CD4-positive, alpha-beta T cell treated with Interferon alpha-2 for 1 hour (primary cell): ENCODE data around the gene PARD3.

Experiments used
- DNase-seq, 2 donors: peaks; one replicate each; pipeline ENCODE4 v3.0.0-alpha.2; 2020 to 2022

The PARD3 gene

DNA sequence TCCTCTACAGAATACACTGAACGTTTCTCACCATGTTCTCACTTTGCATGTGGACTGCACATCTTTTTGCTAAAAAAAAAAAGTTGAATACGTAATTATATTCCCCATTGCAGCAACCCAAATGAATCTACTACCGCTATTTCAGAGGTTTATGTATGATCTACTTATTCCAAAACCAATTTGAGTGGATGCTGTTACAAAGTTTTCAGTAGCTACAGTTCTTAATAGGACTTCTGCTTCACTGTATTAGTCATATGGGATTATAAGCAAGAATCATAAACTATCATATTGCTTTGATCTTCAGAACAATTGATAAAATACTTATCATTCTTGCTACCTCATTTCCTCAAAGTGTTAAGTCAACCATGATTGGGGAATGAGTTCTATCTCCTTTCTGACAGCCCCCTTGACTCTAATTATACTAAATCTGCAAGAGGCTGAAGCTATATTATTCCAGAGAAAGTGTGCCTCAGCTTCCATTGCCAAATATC lies 257.0 kb downstream of the PARD3 start:
- no peak for DNase-seq

- DNase-seq = no peak
These were observed 257.9 kb downstream of the PARD3 start for GRCh38 chr10:34557173-34557572.

GRCh38 chr10:34555653-34556052 lies 259.4 kb downstream of the PARD3 start:
- DNase-seq = no peak

DNA sequence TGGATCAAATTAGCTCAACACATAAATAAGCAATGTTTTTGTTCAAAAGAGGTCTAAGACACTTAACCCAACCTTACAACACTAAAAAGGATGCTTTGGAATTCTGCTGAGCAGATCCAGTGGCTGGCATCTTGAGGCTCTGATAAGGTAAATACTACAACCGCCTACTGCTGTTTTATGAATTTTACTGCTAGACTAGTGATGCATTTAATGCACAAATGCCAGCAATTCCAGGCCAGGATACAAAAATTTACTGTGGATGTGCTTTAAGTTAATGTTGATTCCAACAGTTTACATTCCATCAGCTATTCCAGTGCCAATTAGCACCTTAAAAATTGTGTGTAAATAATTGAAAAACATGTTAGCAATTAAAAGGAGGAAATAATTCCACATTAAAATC lies 261.3 kb downstream of the PARD3 start:
- DNase-seq = no peak

- DNase-seq = no peak
These were observed 263.8 kb downstream of the PARD3 start for GRCh38 chr10:34551295-34551694.

DNA sequence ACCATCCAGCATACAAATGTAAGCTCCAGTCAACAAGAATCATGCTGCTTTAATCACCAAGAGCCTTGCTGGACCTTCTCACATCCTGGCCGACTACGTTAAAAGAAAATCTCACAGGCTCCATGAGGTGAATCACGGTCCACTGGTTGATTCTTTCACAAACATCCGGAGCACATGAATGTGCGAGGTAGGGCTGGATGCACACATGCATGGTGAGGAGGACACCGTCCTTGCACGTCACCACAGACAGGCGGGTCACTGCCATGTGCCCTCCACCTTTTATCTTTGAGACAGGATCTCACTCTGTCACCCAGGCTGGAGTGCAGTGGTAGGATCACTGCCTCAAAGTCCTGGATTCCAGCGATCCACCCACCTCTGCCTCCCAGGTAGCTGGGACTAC lies 265.1 kb downstream of the PARD3 start:
- DNase-seq = no peak

- no peak for DNase-seq
These were observed 266.1 kb downstream of the PARD3 start for GRCh38 chr10:34549001-34549400.

- DNase-seq = no peak
These were observed 266.6 kb downstream of the PARD3 start for GRCh38 chr10:34548466-34548865.

GRCh38 chr10:34547695-34548094 lies 267.4 kb downstream of the PARD3 start:
- no peak for DNase-seq

DNA sequence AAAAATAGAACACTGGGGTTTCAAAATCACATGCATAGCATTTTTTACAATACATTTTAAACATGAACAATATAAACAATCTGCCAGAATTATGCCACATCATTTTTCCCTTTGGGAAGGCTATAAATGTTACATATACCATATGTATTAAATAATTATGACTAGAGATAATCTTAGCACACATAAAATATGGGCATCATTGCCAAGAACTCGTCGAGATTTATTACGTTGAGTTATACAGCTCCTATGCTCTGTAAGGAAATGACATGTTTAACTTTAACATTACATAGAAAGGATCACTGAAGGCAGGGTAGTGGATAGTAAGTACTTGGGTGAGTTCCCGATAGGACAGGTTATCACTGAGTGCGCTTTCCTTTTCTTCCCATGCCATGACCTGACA lies 267.8 kb downstream of the PARD3 start:
- no peak for DNase-seq

GRCh38 chr10:34544400-34544799 lies 270.7 kb downstream of the PARD3 start:
- no peak for DNase-seq

DNA sequence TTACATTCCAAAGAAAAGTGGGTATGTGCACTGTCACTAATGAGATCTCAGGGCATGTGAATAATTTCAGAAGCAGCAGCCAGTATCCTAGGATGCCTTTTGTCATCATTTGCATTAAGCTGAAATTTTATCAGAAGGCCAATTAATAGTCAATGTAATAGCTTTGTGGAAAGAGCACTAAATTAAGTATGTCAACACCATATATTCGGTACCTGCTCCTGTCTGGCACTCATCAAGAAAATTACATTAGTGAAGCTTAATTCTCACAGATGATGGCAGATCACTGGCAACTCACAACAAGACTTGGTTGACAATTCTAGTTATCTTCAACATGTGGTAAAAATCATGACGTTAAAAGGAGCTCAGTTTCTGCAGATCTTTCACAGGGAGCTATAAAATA lies 271.4 kb downstream of the PARD3 start:
- no peak for DNase-seq

GRCh38 chr10:34540492-34540891 lies 274.6 kb downstream of the PARD3 start:
- DNase-seq = no peak

DNA sequence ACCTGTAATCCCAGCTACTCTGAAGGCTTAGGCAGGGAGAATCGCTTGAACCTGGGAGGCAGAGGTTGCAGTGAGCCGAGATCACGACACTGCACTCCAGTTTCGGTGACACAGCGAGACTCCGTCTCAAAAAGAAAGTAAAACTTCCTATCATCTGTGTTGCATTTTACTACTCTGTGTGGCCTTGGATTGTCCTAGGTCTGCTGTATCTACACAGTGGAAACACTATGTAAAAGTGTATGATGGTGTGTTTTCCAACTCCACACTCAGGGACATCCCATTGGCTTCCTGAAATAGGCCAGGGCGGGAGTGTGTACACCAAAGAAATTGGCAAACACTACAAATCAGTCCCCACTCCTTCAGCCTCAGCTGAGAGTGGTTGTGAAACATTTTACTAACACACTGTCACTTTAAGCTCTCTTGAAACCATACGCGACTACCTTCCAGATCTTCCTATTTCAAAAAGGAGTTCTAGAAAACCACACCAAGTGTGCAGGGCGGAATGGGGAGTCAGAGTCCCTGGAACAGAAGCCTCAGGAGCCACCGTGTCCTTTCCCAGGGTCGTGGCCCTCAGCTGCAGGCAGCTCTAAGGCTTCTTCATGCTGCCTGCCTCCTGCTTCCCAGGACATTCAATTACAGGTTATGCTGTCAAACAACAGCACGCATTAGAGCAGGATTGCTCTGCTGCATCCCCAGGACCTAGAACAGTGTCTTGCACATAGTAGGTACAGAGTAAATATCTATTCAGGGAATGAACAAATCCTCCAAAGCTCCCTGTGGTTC lies 275.4 kb downstream of the PARD3 start:
- no peak for DNase-seq

- DNase-seq = no peak
These were observed 276.7 kb downstream of the PARD3 start for GRCh38 chr10:34538281-34538829.

DNA sequence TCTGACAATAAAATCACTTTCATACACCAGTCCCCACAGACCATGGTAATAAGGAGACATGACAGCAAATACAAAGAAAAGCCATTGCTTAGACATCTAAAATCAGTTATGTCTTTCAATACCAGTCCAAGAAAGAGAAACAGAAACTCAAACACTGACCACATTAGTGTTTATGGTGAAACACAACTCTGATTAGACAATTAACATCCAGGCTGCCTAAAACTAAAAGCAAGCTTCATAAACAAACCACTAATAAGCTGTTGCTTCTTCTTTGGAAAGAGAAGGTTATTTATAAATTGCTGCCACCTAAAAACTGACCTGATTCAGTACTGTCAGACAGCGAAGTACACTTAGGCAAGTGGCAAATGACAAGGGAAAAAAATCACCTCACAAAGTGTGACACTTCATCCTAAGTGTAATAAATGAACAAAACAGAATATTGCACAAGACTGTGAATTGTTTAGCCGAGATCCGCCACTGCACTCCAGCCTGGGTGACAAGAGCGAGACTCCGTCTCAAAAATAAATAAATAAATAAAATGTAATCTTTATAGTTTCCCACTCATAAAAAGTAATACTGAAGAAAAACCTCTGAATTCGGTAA lies 277.4 kb downstream of the PARD3 start:
- no peak for DNase-seq

GRCh38 chr10:34535872-34536271 lies 279.2 kb downstream of the PARD3 start:
- DNase-seq = no peak

DNA sequence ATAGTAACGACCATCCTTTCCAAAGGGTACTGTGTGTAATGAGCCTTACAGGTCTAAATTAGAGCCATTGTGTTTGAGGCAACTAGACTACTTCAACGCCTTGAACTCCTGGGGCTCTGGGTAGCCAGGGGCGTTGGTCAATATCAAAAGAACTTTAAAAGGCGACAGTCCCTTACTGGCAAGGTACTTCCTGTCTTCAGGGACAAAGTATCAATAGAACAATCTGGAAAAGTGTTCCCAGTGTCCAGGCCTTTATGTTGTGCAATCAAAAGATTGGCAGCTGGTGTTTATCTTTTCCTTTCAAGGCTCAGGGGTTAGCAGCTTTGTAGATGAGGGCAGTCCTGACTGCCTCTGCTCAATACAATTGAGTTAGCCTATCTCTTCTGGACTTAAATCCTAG lies 284.3 kb downstream of the PARD3 start:
- no peak for DNase-seq

GRCh38 chr10:34528320-34528719 lies 286.8 kb downstream of the PARD3 start:
- DNase-seq = no peak

DNA sequence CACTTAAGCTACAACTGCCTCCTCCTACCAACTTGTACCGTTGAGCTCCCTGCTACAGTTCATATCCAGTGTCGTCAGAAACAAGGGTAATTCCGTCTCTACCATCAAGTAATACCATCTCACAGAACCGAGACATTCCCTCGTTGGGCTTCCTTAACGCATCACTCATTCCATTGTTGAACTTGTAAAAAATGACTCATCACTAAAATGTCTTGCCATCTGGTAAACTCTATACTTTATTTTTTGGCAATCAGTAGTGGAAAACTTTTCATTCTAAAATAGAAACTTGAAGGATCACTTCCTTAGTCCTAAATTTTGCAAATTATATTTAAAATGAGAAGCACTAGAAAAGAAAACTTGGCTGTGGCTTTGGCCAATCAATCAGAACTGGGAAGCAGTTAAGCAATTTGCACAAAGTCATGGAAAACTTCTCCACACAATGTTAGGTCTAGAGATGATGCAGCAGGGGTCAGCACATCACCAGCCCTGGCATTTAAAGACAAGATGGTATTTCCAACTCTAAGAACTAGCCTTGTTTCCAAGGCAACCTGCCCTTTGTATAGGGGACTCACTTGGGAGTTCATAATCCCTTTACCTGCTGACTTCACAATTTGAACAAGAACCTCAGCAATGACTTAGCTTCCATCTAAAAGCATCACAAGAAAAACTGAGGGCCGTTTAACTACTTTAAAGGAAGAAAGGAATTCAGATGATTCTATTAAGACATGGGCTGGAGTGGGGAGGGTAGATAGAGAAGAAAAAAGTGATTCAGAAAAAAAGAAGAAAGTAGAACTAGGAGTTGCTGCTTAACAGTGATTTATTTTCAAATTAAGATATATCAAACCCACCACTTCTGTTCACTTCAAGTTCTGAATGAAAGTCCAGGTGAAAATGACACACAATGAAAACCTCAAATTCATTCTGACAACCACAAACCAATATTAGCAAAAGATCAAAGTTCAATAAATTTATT lies 288.1 kb downstream of the PARD3 start:
- no peak for DNase-seq

GRCh38 chr10:34526186-34526585 lies 288.9 kb downstream of the PARD3 start:
- no peak for DNase-seq

DNA sequence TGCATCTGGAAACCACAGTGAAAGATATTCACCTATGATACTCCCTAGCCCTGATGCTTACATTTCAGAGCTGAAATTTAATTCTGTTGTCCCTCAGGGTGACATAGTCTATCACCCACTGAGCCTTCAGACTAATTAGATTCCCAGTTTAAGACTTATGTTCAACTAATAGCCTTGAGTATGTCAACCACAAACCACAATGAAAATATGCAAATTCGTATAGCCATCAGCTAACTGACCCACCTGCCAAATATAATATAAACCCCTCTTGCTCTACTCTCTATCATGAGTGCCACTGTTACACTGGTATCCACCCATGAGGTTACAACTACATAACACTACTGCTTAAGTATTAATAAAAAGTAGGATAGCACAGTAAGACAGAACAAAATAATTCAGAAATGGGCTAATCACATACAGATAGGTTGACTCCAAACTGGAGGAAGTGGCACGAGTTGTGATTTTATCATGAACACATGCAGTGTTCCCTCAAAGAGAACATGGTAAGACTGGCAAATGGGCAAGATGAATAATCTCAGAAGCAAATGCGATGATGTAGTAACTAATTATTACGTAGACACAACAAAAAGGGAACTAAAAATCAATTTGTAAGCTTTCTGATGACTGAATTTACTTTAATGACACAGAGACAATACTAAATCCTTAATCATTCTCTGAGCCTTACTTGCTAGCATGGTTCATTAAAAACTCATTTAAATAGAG lies 290.6 kb downstream of the PARD3 start:
- no peak for DNase-seq
